Mammary epithelial cell (primary cell): ENCODE measurements around the gene EEF1AKMT3.
"Not testable (repeated sequence)": the region's sequence is repeated elsewhere in the genome, so short reads cannot be mapped to it uniquely, and the experiment has no call there.

Source experiments
- CTCF ChIP-seq, 2 donors: IDR thresholded peaks in 1 of 2; conservative IDR thresholded peaks in 1 of 2; 2 replicates each; pipeline ENCODE4 v1.5.1; 2011 to 2012; ENCODE audit warnings: inconsistent platforms in 2 of 2, low read length in 2 of 2, mild to moderate bottlenecking in 2 of 2, control low read depth in 1 of 2, low read depth in 1 of 2; ENCODE audit not compliant: insufficient read depth in 1 of 2; ENCODE audit errors: extremely low read depth in 1 of 2
- EZH2 ChIP-seq: IDR thresholded peaks from 2 replicates; pipeline ENCODE4 v1.6.1; 2012; ENCODE audit warnings: low read length, inconsistent platforms, borderline replicate concordance

GRCh38 chr12:57817990-57818331, 45.5 kb downstream of the EEF1AKMT3 start:
- TF ChIP-seq CTCF (conservative IDR thresholded peaks at IDR 0.05 in 1 of 2, IDR thresholded peaks at IDR 0.05 in 1 of 2; ENCODE audit: extremely low read depth in 1 of 2, insufficient read depth in 1 of 2, low read depth in 1 of 2, low read length in 2 of 2); EZH2: not testable (repeated sequence)
